GM18907 (cell line): ENCODE results near the gene RNU4-1.
"Not testable (repeated sequence)": the region's sequence is repeated elsewhere in the genome, so short reads cannot be mapped to it uniquely, and the experiment has no call there.

Experiments
- ATAC-seq: cut with Tn5 transposase; IDR thresholded peaks from one replicate; pipeline ENCODE4 v1.9.1; 2021; ENCODE audit warnings: mild to moderate bottlenecking, moderate library complexity; ENCODE audit not compliant: unreplicated experiment

The RNU4-1 gene

GRCh38 chr12:120259418-120260202, 33.4 kb downstream of the RNU4-1 start:
- ATAC-seq = no peak

DNA sequence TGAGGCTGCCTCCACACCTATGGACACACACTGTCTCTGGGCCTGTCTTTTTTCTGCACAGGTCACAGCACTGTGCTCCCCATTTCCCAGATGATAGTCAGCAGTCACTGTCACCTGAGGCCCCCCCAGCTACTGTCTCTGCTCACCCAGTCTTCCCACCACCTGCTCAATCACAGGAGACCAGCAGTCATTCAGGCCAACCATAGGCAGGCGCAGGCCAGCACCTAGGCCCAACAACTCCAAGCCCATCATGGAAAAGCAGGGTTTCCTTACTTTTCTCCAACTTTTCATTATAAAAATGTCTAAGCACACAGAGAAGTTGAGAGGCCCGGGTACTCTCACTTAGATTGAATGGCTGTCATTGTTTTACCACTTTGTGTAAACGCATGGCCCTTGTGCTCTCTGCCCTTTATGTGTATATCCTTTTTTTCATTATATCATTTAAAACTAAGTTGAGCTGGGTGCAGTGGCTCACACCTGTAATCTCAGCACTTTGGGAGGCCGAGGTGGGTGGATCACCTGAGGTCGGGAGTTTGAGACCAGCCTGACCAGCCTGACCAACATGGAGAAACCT, 34.6 kb downstream of the RNU4-1 start:
- no peak for ATAC-seq

DNA sequence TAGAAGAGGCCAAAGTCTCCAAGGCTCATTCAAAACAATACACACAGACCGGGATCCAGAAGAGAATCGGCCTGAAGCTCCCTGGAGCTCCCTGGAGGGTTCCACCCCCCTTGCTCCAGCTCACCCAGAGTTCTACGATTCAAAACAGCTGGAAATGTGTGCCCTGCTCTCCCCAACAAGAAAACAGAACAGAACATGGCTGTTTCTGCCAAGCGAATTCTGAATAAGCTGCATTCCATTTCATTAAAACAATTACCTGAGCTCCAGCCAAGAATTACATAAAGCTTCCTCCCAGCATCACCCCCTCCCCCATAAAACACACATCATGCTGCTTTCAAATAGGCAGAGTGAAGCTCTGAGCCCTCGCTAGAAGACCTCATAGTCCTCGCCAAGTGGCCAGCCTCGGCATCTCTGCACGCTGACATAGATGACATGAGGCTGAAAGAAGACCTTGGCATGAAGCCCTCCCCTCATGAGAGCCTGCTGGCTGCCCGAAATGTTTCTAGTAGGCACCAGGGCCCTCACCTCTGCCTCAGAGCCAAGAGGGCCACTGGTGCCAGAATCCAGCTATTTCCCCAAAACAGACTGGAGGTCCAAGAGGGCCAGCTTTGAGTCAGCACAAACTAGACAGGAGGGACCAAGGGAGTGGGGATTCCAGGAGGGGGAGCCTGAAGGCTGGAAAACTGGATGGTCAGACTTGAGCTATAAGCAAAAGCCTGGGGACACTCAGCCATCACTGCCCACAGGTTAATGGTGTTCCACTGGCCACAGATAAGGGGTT, 35.8 kb downstream of the RNU4-1 start:
- ATAC-seq = no peak

DNA sequence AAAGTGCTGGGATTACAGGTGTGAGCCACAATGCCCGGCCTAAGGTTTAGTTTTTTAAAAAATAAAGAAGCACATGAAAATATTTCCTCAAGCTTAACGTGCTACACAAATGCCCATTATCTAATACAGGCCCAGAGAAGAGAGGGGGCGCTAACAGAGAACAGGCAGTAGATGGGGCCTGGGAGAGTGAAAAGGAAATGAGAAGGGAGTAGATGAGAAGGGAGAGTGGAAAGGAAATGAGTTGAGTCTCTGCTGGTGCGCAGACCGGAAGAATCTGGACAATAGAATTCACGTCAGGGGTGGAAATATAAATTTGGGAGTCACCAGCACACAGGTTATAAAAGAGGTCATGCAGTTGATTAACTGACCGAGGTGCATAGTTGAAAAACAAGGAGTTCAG, 38.2 kb downstream of the RNU4-1 start:
- ATAC-seq = no peak

GRCh38 chr12:120253313-120253712, 39.7 kb downstream of the RNU4-1 start:
- ATAC-seq = not testable (repeated sequence)

GRCh38 chr12:120252071-120252906, 40.7 kb downstream of the RNU4-1 start:
- ATAC-seq = peak; percentile 53

GRCh38 chr12:120251364-120252070, 41.5 kb downstream of the RNU4-1 start:
- not testable (repeated sequence) for ATAC-seq

GRCh38 chr12:120249875-120250795, 42.9 kb downstream of the RNU4-1 start:
- ATAC-seq = no peak

DNA sequence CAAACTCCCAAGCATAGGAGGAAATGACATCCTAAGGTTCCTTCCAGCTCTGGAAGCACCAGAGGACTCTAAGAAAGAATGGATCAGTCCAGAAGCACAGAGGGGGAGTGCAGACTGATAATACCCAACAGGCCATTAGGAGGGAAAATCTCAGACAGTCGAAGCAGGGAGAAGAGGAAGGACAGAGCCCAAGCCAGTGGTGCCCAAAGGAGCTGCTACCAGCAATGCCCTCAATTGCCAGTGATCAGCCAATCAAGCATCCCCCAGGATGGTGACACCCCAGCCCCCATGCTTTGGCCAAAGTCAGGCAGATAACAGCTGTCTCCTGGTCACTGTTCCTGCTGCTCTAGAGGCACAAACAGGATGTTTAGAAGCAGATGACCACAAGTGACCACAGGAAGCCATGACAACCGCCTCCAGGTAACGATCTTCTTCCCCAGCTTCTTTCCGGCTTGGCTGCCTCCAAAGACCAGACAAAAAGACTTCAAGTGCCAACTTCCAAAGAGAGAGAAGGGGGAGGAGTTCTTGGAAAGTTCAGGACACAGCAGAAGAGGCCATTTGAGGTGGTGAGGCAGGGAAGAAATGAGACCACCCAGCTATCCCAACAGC, 43.7 kb downstream of the RNU4-1 start:
- ATAC-seq = no peak

DNA sequence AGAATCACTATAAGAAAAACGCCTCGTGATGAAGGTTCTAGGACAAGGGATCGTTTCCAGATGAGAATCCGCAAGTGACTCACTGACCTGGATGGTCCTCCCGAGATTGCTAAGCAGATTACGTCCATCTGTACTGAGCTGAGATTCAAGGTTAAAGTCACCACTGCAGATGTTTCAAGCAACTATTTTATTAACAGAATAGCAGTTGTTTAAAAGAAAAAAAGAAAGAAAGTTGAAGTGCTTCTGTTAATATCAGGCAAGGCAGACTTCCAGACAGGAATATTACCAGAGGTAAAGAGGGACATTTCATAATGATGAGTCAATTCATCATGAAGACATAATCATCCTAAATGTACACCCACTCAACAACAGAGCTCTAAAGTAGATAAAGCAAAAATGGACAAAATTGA, 45.4 kb downstream of the RNU4-1 start:
- ATAC-seq = no peak

GRCh38 chr12:120247183-120247582, 45.9 kb downstream of the RNU4-1 start:
- ATAC-seq = no peak

DNA sequence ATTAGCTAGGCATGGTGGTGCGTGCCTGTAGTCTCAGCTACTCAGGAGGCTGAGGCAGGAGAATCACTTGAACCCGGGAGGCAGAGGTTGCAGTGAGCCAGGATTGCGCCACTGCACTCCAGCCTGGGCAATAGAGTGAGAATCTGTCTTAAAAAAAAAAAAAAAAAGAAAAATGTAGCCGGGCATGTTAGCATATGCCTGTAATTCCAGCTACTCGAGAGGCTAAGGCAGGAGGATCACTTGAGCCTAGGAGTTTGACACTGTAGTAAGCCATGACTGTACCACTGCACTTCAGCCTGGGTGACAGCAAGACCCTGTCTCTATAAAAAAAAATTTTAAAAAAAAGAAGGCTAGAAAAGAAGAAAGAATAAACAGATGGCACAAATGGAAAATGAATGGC, 46.3 kb downstream of the RNU4-1 start:
- not testable (repeated sequence) for ATAC-seq
